HCT116 (cell line): ENCODE results near the gene SBF1.

Source experiments
- CEBPB ChIP-seq: IDR thresholded peaks from 2 replicates; pipeline ENCODE4 v1.6.1; 2012; ENCODE audit warnings: low read depth
- CTCF ChIP-seq, 3 experiments: fragments of 200-600 bp in 1 of 3; sonication (generic) in 1 of 3; IDR thresholded peaks in 2 of 3; conservative IDR thresholded peaks in 1 of 3; 2 replicates each; pipeline ENCODE4 v1.5.1; 2012 to 2017; ENCODE audit warnings: low read depth in 2 of 3, low read length in 2 of 3, antibody characterized with exemption in 1 of 3, borderline replicate concordance in 1 of 3, control low read depth in 1 of 3, mild to moderate bottlenecking in 1 of 3, mixed read lengths in 1 of 3, mixed run types in 1 of 3, moderate library complexity in 1 of 3; ENCODE audit not compliant: insufficient read depth in 1 of 3
- ELF1 ChIP-seq: IDR thresholded peaks from 2 replicates; pipeline ENCODE4 v1.6.1; 2012; ENCODE audit warnings: low read depth, borderline replicate concordance
- EZH2 ChIP-seq: fragments of 200-600 bp; sonication (generic); IDR thresholded peaks from 2 replicates; pipeline ENCODE4 v1.6.1; 2017; ENCODE audit warnings: antibody characterized with exemption, mixed run types
- JUND ChIP-seq: IDR thresholded peaks from 2 replicates; pipeline ENCODE4 v1.6.1; 2012
- MAX ChIP-seq: IDR thresholded peaks from 2 replicates; pipeline ENCODE4 v1.6.1; 2012
- POLR2A ChIP-seq: IDR thresholded peaks from 2 replicates; pipeline ENCODE4 v1.7.0; 2011; ENCODE audit warnings: borderline replicate concordance; ENCODE audit not compliant: insufficient read depth, insufficient read length; ENCODE audit errors: extremely low read depth
- POLR2AphosphoS5 ChIP-seq: IDR thresholded peaks from 2 replicates; pipeline ENCODE4 v1.6.1; 2011; ENCODE audit warnings: mild to moderate bottlenecking, low read depth, low read length, moderate library complexity
- RAD21 ChIP-seq: IDR thresholded peaks from 2 replicates; pipeline ENCODE4 v1.6.1; 2012; ENCODE audit warnings: low read depth, mild to moderate bottlenecking
- REST ChIP-seq: IDR thresholded peaks from 2 replicates; pipeline ENCODE4 v1.6.1; 2012; ENCODE audit warnings: low read depth
- SIN3A ChIP-seq: IDR thresholded peaks from 2 replicates; pipeline ENCODE4 v1.6.1; 2012; ENCODE audit warnings: low read depth
- SP1 ChIP-seq: IDR thresholded peaks from 2 replicates; pipeline ENCODE4 v1.6.1; 2012; ENCODE audit warnings: low read depth
- TCF7L2 ChIP-seq: IDR thresholded peaks from 2 replicates; pipeline ENCODE4 v1.7.0; 2011; ENCODE audit warnings: borderline replicate concordance, inconsistent platforms; ENCODE audit not compliant: insufficient read depth, insufficient read length; ENCODE audit errors: extremely low read depth

GRCh38 chr22:50440544-50441249, 34.1 kb downstream of the SBF1 start:
- TF ChIP-seq MAX (no peak), ELF1 (no peak), SP1 (no peak), CTCF (IDR thresholded peaks at IDR 0.05 in 2 of 3, conservative IDR thresholded peaks at IDR 0.05 in 1 of 3; ENCODE audit: borderline replicate concordance in 1 of 3, insufficient read depth in 1 of 3, low read depth in 2 of 3, low read length in 2 of 3) (no peak), EZH2 (no peak), REST (no peak), JUND (no peak), SIN3A (no peak), TCF7L2 (no peak), CEBPB (no peak), POLR2A (no peak), RAD21 (no peak), POLR2AphosphoS5 (no peak)
